ENCODE results near the gene KREMEN1. TPM values are rescaled to one million over a fixed set of nuclear protein-coding genes. Genes with fewer than 3 reads are reported as not detected.
"Not testable (repeated sequence)": the region's sequence is repeated elsewhere in the genome, so short reads cannot be mapped to it uniquely, and the experiment has no call there.

The KREMEN1 gene
- total and polyA plus RNA-seq, 4 experiments from 2014 or later, result not detected

DNA sequence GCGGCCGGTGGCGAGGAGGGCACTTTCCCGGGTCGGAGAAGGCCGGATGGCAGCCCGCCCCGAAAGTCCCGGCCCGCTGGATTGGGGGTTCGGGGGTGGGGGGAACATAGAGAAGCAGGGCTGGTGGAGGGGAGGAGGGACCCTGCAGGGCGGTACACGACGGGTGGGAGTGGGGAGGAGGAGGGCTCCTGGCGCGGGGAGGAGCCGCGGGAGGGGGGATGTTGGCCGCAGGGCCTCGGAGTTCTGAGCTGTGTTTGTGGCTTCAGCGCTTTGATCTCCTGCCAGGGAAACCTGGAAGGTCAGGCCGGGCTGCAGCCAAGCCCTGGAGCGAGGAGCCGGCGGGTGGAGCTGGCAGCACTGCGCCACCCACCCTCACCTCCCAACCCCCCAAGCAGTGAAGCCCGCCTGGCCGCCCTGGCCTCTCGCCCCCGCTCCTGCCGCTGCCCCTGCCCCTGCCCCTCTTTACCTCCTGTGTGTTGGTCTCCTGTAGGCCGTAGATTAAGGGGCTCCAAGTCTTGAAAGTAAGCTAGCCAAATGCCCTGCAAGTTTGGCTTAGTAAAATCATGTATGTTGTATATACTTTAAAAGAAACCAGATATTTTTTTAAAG is 42.1 kb upstream of the KREMEN1 start:
- H3K27me3 Mint-ChIP-seq, result peaks cover 26 to 30% of the 10 kb centered on the region in 2 donors
- intact Hi-C loops (cut with micrococcal nuclease), result no loop called here
- Histone ChIP-seq H3K4me1 (ENCODE audit: insufficient read depth, low read length) (peaks cover 11% of the 10 kb centered on the region), H3K27ac (ENCODE audit: low read depth, low read length) (no peak overlapping the region), H3K27me3 (ENCODE audit: insufficient read depth, low read length) (peaks cover 17% of the 10 kb centered on the region), H3K4me3 (ENCODE audit: low read length in 2 of 2) (no peak overlapping the region), H3K36me3 (ENCODE audit: insufficient read depth, low read length) (no peaks in the 10 kb centered on the region), H3K9me3 (ENCODE audit: control insufficient read depth in 1 of 2, low read length in 2 of 2) (no peaks in the 10 kb centered on the region)
- H3K9me3 Mint-ChIP-seq, result no peaks in the 10 kb centered on the region
- peaks cover 3 to 14% (median 6%) of the 10 kb centered on the region in 4 donors for H3K4me1 Mint-ChIP-seq
- no peak overlapping the region for H3K27ac Mint-ChIP-seq
- peak overlapping the region in 7 of 8 donors; percentile 9 to 77 (median 64) for H3K4me3 Mint-ChIP-seq
- peaks cover 0 to 5% of the 10 kb centered on the region in 2 donors for H3K36me3 Mint-ChIP-seq
- CTCF ChIA-PET (ENCODE audit: partially characterized antibody), result interaction anchor here (1.9 kb wide), 1 partner anchor 10 kb away, joined by 11 read pairs; no protein-coding TSS in a partner anchor
- POLR2A ChIA-PET (ENCODE audit: partially characterized antibody), result no interaction called here
- DNase-seq, result no peak

DNA sequence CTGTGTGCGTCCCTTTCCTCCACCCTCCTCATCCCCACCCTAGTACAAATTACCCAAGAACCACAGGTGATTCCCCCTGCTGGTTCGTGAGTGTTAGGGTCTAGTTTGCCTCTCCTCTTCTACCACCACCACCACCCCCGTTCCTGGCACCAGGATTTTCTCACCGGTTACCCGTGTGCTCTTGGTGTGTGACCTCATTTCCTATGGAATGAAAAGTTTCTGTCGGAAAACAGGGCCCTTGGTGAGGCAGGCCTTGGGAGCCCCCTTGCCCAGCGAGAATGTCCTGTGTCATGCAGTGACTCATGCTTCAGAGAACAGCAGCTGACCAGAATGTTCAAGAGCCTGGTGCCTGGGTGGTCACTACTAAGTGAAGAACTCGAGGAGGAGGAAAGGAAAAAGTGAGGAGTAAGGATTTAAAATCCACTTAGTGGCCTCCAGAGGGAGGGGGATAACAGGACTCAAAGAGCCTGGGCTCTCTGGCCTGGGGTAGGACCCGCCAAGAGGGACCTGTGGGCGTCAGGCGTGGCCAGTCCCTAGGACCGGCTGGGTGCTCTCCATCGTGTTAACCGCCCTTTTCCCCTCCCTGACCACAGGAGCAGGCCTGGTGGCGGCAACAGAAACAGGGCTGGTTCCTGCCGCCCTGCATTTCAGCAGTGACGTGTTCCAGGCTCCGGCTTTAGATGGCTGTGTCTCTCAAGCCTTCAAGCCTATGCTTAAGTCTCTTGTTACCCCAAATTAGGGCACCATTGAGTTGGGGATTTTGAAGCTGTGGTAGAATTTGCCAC is 41.4 kb upstream of the KREMEN1 start:
- no peaks in the 10 kb centered on the region for H3K36me3 ChIP-seq (ENCODE audit: insufficient read depth, low read length)
- Mint-ChIP-seq H3K36me3 (peaks cover 0 to 5% of the 10 kb centered on the region in 2 donors), H3K4me1 (peaks cover 3 to 14% (median 6%) of the 10 kb centered on the region in 4 donors), H3K9me3 (no peaks in the 10 kb centered on the region), H3K27ac (no peak overlapping the region), H3K4me3 (no peak overlapping the region), H3K27me3 (peaks cover 26 to 28% of the 10 kb centered on the region in 2 donors)
- peaks cover 11% of the 10 kb centered on the region for H3K4me1 ChIP-seq (ENCODE audit: insufficient read depth, low read length)
- no peaks in the 10 kb centered on the region for H3K9me3 ChIP-seq (ENCODE audit: control insufficient read depth in 1 of 2, low read length in 2 of 2)
- H3K4me3 ChIP-seq (ENCODE audit: low read length in 2 of 2), result no peak overlapping the region
- no peak overlapping the region for H3K27ac ChIP-seq (ENCODE audit: low read depth, low read length)
- no peak for DNase-seq
- CTCF ChIA-PET (ENCODE audit: partially characterized antibody), result interaction anchor here (1.9 kb wide), 1 partner anchor 9 kb away, joined by 11 read pairs; no protein-coding TSS in a partner anchor
- POLR2A ChIA-PET (ENCODE audit: partially characterized antibody), result no interaction called here
- peaks cover 17% of the 10 kb centered on the region for H3K27me3 ChIP-seq (ENCODE audit: insufficient read depth, low read length)
- intact Hi-C loops (cut with micrococcal nuclease), result no loop called here

DNA sequence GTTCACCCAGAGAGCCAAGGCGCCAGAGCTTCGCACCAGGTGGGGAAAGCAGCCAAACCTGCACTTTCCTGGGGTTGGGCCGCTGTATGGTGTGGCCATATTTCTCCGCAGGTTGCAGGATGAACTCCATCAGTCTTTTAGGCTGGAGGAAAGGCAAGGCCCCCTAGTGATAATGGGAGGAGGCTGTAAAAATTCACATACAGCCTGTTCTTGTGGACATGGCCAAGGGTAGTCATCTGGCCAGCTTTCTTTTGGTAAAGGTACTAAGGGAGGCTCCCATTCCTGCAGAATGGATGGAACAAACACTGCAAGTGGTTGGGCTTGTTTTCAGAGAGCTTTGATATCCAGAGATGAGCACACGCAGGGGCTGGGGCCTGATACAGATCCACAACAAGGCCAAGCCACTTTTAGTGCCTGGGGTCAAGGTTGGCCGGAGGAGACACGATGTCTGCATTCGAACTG is 40.8 kb upstream of the KREMEN1 start:
- POLR2A ChIA-PET (ENCODE audit: partially characterized antibody), result no interaction called here
- H3K27me3 ChIP-seq (ENCODE audit: insufficient read depth, low read length), result peaks cover 17% of the 10 kb centered on the region

DNA sequence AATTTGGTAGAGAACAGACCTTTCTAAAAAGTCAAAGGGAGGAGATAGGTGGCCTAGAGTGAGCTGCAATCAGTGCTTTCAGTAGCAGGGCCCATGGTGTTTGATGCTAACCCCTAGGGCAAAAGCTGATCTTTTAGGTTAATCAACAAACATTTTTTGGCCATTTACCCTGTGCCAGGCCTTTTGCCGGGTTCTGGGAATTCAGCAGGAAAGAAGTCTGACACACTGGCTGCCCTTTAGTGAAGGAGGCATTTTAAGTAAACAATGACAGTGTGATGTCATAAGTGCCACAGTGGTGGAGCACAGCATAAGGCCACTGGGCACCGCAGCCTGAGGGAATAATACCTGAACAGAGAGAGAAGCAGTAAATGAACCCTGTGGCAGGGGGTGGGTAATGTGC is 40.3 kb upstream of the KREMEN1 start:
- CTCF ChIA-PET (ENCODE audit: partially characterized antibody), result no interaction called here
- intact Hi-C loops (cut with micrococcal nuclease), result no loop called here

More for the DNA sequence above, 40.8 kb upstream of the KREMEN1 start:
- peaks cover 3 to 14% (median 6%) of the 10 kb centered on the region in 4 donors for H3K4me1 Mint-ChIP-seq
- H3K27ac ChIP-seq (ENCODE audit: low read depth, low read length), result no peak overlapping the region
- no peak overlapping the region for H3K4me3 ChIP-seq (ENCODE audit: low read length in 2 of 2)
- H3K36me3 ChIP-seq (ENCODE audit: insufficient read depth, low read length), result no peaks in the 10 kb centered on the region
- H3K27ac Mint-ChIP-seq, result no peak overlapping the region
- DNase-seq, result no peak
- H3K27me3 Mint-ChIP-seq, result peaks cover 26% of the 10 kb centered on the region in 2 donors
- H3K9me3 ChIP-seq (ENCODE audit: control insufficient read depth in 1 of 2, low read length in 2 of 2), result no peaks in the 10 kb centered on the region
- H3K4me3 Mint-ChIP-seq, result no peak overlapping the region
- intact Hi-C loops (cut with micrococcal nuclease), result no loop called here
- no peaks in the 10 kb centered on the region for H3K9me3 Mint-ChIP-seq
- peaks cover 0 to 5% of the 10 kb centered on the region in 2 donors for H3K36me3 Mint-ChIP-seq
- peaks cover 11% of the 10 kb centered on the region for H3K4me1 ChIP-seq (ENCODE audit: insufficient read depth, low read length)
- CTCF ChIA-PET (ENCODE audit: partially characterized antibody), result interaction anchor here (1.9 kb wide), 1 partner anchor 8 kb away, joined by 11 read pairs; no protein-coding TSS in a partner anchor

DNA sequence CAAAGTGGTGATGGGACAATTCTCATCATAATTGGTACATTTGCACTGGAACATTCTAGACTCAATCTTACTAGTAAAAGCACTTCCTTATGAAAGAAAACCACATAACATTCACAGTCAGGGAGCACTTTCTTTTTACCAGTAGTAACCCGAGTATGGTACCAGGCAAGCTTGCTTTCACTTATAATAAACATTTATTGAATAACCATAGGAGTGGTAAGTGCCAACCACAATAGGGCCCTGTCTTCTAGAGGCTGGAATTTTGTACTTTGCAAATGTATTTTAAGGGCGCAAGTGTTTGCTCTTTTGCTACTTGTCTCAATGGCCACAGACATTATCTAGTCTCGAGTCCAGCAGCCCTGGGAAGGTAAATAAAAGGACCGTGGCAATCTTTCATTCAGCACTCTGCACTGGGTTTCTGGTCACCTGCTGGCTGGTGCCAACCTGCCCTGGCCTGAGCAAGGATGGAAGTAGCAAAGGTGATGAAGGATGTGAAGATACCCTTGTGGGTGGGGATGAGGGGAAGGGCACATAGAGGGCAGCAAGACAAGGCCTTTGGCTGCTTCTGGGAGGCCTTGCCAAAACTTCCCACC is 35.4 kb upstream of the KREMEN1 start:
- intact Hi-C loops (cut with micrococcal nuclease), result no loop called here
- DNase-seq, result no peak
- H3K4me3 Mint-ChIP-seq, result no peak overlapping the region
- peaks cover 2 to 3% of the 10 kb centered on the region in 2 donors for H3K27me3 Mint-ChIP-seq
- Histone ChIP-seq H3K27ac (ENCODE audit: low read depth, low read length) (no peak overlapping the region), H3K36me3 (ENCODE audit: insufficient read depth, low read length) (no peaks in the 10 kb centered on the region), H3K4me1 (ENCODE audit: insufficient read depth, low read length) (no peaks in the 10 kb centered on the region), H3K27me3 (ENCODE audit: insufficient read depth, low read length) (no peaks in the 10 kb centered on the region), H3K9me3 (ENCODE audit: control insufficient read depth in 1 of 2, low read length in 2 of 2) (no peaks in the 10 kb centered on the region), H3K4me3 (ENCODE audit: low read length in 2 of 2) (no peak overlapping the region)
- no peaks in the 10 kb centered on the region for H3K9me3 Mint-ChIP-seq
- H3K27ac Mint-ChIP-seq, result no peak overlapping the region
- peaks cover 0 to 3% (median 0%) of the 10 kb centered on the region in 4 donors for H3K4me1 Mint-ChIP-seq
- ChIA-PET CTCF (ENCODE audit: partially characterized antibody) (interaction anchor here (11.2 kb wide), 1 partner anchor 178 kb away, joined by 163 read pairs; no protein-coding TSS in a partner anchor), POLR2A (ENCODE audit: partially characterized antibody) (no interaction called here)
- no peaks in the 10 kb centered on the region for H3K36me3 Mint-ChIP-seq

More for the DNA sequence above, 40.3 kb upstream of the KREMEN1 start:
- Histone ChIP-seq H3K27ac (ENCODE audit: low read depth, low read length) (no peak overlapping the region), H3K4me1 (ENCODE audit: insufficient read depth, low read length) (peaks cover 11% of the 10 kb centered on the region), H3K4me3 (ENCODE audit: low read length in 2 of 2) (no peak overlapping the region), H3K9me3 (ENCODE audit: control insufficient read depth in 1 of 2, low read length in 2 of 2) (no peaks in the 10 kb centered on the region), H3K27me3 (ENCODE audit: insufficient read depth, low read length) (peaks cover 17% of the 10 kb centered on the region), H3K36me3 (ENCODE audit: insufficient read depth, low read length) (no peaks in the 10 kb centered on the region)
- POLR2A ChIA-PET (ENCODE audit: partially characterized antibody), result no interaction called here
- DNase-seq, result no peak
- Mint-ChIP-seq H3K4me3 (no peak overlapping the region), H3K4me1 (peaks cover 3 to 14% (median 6%) of the 10 kb centered on the region in 4 donors), H3K27ac (no peak overlapping the region), H3K9me3 (no peaks in the 10 kb centered on the region), H3K36me3 (peaks cover 0 to 5% of the 10 kb centered on the region in 2 donors), H3K27me3 (peaks cover 24 to 26% of the 10 kb centered on the region in 2 donors)

DNA sequence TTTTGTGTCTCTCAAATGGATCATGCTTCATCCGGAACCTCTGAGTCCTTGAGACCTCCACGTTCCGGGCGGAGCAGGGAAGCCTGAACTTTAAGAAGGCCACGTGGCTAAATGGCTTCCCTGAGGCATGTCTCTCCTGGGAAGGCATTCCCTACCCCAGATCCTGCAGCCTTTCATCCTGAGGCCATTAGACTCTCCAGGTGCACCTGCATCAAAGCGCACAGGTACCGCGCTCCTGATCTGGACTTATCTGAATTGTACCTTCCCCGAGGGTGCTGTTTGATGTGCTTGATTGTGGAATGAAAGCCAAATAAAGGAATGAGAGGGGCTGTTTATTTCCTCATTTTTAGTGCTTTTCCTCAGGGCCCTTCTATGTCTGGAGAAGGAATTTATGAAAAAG is 33.7 kb upstream of the KREMEN1 start:
- peaks cover 0 to 3% (median 0%) of the 10 kb centered on the region in 4 donors for H3K4me1 Mint-ChIP-seq
- Histone ChIP-seq H3K27ac (ENCODE audit: low read depth, low read length) (no peak overlapping the region), H3K27me3 (ENCODE audit: insufficient read depth, low read length) (no peaks in the 10 kb centered on the region), H3K9me3 (ENCODE audit: control insufficient read depth in 1 of 2, low read length in 2 of 2) (no peaks in the 10 kb centered on the region), H3K4me3 (ENCODE audit: low read length in 2 of 2) (no peak overlapping the region), H3K4me1 (ENCODE audit: insufficient read depth, low read length) (no peaks in the 10 kb centered on the region), H3K36me3 (ENCODE audit: insufficient read depth, low read length) (no peaks in the 10 kb centered on the region)
- H3K27me3 Mint-ChIP-seq, result peaks cover 0 to 3% of the 10 kb centered on the region in 2 donors
- DNase-seq, result no peak
- H3K27ac Mint-ChIP-seq, result no peak overlapping the region
- intact Hi-C loops (cut with micrococcal nuclease), result no loop called here
- no peaks in the 10 kb centered on the region for H3K36me3 Mint-ChIP-seq
- POLR2A ChIA-PET (ENCODE audit: partially characterized antibody), result no interaction called here
- CTCF ChIA-PET (ENCODE audit: partially characterized antibody), result interaction anchor here (0.7 to 11.2 kb wide), 16 partner anchors 8 to 869 kb away, joined by 3 to 163 read pairs (median 10); no protein-coding TSS in a partner anchor
- H3K9me3 Mint-ChIP-seq, result no peaks in the 10 kb centered on the region
- H3K4me3 Mint-ChIP-seq, result no peak overlapping the region

DNA sequence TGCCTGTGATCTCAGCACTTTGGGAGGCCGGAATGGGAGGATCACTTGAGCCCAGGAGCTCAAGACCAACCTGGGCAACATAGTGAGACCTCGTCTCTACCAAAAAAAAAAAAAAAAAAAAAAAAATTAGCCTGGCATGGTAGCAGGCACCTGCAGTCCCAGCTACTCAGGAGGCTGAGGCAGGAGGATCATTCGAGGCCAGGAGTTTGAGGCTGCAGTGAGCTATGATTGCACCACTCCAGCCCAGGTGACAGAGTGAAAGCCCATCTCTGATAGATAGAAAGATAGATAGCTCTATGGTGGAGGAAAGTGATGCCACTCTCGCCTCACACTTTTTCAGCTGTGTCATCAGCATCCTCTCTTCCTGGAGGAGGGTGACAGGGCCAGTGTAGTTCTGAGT is 33.2 kb upstream of the KREMEN1 start:
- H3K4me3 Mint-ChIP-seq; H3K9me3 ChIP-seq (ENCODE audit: control insufficient read depth in 1 of 2, low read length in 2 of 2); H3K36me3 ChIP-seq (ENCODE audit: insufficient read depth, low read length); H3K36me3 Mint-ChIP-seq; POLR2A ChIA-PET (ENCODE audit: partially characterized antibody); H3K27ac ChIP-seq (ENCODE audit: low read depth, low read length); DNase-seq; H3K4me3 ChIP-seq (ENCODE audit: low read length in 2 of 2); H3K27me3 ChIP-seq (ENCODE audit: insufficient read depth, low read length); H3K4me1 Mint-ChIP-seq; H3K4me1 ChIP-seq (ENCODE audit: insufficient read depth, low read length); H3K9me3 Mint-ChIP-seq; H3K27ac Mint-ChIP-seq; H3K27me3 Mint-ChIP-seq: not testable (repeated sequence)
- intact Hi-C loops (cut with micrococcal nuclease), result loop anchor here (1.0 kb wide), 4 partner anchors 184 to 439 kb away; no protein-coding TSS in a partner anchor
- CTCF ChIA-PET (ENCODE audit: partially characterized antibody), result interaction anchor here (0.7 to 11.2 kb wide), 16 partner anchors 9 to 1020 kb away, joined by 3 to 163 read pairs (median 10); no protein-coding TSS in a partner anchor
